RWPE2 (cell line): Measurements from ENCODE around the gene OSM.

ENCODE experiments used
- ATAC-seq: fragments of 200-7000 bp; cut with Tn5 transposase; 3 replicates; pipeline ENCODE4 v1.9.1; 2021; ENCODE audit warnings: low read depth
- DNase-seq: peaks from one replicate; pipeline ENCODE4 v3.0.0-alpha.2; 2020; ENCODE audit warnings: low spot score
- H3K27ac ChIP-seq: fragments of 450-650 bp; 2 replicates; pipeline ENCODE4 v1.5.1; 2017; ENCODE audit warnings: mild to moderate bottlenecking; ENCODE audit not compliant: poor library complexity, severe bottlenecking
- H3K27me3 ChIP-seq: fragments of 250-450 bp; sonication (Bioruptor Pico); 2 replicates; pipeline ENCODE4 v1.5.1; 2021; ENCODE audit warnings: mild to moderate bottlenecking, moderate library complexity; ENCODE audit not compliant: insufficient read depth, poor library complexity, severe bottlenecking
- H3K36me3 ChIP-seq: fragments of 250-450 bp; sonication (Bioruptor Pico); 2 replicates; pipeline ENCODE4 v1.5.1; 2020; ENCODE audit warnings: low read depth, mild to moderate bottlenecking, moderate library complexity
- H3K4me1 ChIP-seq: fragments of 250-450 bp; sonication (Bioruptor Pico); 2 replicates; pipeline ENCODE4 v1.5.1; 2021; ENCODE audit warnings: mild to moderate bottlenecking, moderate library complexity; ENCODE audit not compliant: insufficient read depth, poor library complexity, severe bottlenecking
- H3K4me3 ChIP-seq: fragments of 250-450 bp; sonication (Bioruptor Pico); 2 replicates; pipeline ENCODE4 v1.5.1; 2021; ENCODE audit warnings: mild to moderate bottlenecking, moderate library complexity; ENCODE audit not compliant: severe bottlenecking
- H3K9me3 ChIP-seq: fragments of 250-450 bp; sonication (Bioruptor Pico); 2 replicates; pipeline ENCODE4 v1.5.1; 2021; ENCODE audit warnings: mild to moderate bottlenecking, moderate library complexity; ENCODE audit not compliant: severe bottlenecking
- TF ChIP-seq, protein P1 (sequence below): fragments of 450-650 bp; IDR thresholded peaks from one replicate; pipeline ENCODE4 v1.5.1; 2017; ENCODE audit warnings: mild to moderate bottlenecking, moderate library complexity; ENCODE audit not compliant: poor library complexity, severe bottlenecking

The OSM gene

GRCh38 chr22:30285846-30286200 lies 19.2 kb upstream of the OSM start:
- H3K27me3 ChIP-seq, result no peaks in the 10 kb centered on the region
- H3K4me1 ChIP-seq, result peaks cover 13% of the 10 kb centered on the region
- no peaks in the 10 kb centered on the region for H3K36me3 ChIP-seq
- H3K4me3 ChIP-seq, result no peak overlapping the region
- TF ChIP-seq, protein P1, sequence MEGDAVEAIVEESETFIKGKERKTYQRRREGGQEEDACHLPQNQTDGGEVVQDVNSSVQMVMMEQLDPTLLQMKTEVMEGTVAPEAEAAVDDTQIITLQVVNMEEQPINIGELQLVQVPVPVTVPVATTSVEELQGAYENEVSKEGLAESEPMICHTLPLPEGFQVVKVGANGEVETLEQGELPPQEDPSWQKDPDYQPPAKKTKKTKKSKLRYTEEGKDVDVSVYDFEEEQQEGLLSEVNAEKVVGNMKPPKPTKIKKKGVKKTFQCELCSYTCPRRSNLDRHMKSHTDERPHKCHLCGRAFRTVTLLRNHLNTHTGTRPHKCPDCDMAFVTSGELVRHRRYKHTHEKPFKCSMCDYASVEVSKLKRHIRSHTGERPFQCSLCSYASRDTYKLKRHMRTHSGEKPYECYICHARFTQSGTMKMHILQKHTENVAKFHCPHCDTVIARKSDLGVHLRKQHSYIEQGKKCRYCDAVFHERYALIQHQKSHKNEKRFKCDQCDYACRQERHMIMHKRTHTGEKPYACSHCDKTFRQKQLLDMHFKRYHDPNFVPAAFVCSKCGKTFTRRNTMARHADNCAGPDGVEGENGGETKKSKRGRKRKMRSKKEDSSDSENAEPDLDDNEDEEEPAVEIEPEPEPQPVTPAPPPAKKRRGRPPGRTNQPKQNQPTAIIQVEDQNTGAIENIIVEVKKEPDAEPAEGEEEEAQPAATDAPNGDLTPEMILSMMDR, result no peak
- H3K27ac ChIP-seq, result no peak overlapping the region
- DNase-seq, result peak; percentile 41
- no peaks in the 10 kb centered on the region for H3K9me3 ChIP-seq
- no peak for ATAC-seq

DNA sequence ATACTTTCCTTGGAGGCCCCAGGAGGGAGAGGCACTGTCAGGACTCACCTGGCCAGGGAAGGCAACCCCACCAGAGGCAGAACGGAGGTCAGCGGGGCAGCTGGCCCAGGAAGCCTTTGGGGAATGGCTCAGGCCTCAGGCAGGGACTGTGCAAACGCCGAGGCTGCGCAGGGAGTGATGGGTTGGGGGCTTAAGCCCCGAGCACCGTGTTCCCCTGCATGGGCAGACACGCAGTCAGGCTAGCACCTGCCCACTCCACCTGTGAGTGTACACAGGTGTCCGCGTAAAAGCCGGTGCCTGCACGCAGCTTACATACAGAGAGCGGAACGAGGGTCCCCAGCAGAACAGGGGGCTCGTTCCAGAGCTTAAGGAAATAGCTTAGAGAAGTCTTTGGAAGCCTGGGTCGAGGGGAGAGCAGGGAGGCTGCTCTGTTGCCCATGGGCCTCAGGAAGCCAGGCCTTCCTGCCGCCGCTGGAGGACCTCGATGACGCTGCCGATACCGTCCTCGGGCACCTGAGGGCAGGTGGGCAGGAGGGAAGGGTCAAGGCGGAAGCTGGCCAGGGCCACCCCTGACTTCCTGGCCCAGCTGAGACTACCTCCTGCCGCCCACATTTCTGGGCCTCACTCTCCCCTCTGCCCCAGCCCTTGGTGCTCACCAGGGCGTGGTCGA lies 18.7 kb upstream of the OSM start:
- no peak overlapping the region for H3K4me3 ChIP-seq
- no peaks in the 10 kb centered on the region for H3K36me3 ChIP-seq
- H3K27me3 ChIP-seq, result no peaks in the 10 kb centered on the region
- H3K9me3 ChIP-seq, result no peaks in the 10 kb centered on the region
- no peak overlapping the region for H3K27ac ChIP-seq
- TF ChIP-seq, protein P1, result no peak
- ATAC-seq (no peak), DNase-seq (peak; percentile 45)
- peaks cover 8% of the 10 kb centered on the region for H3K4me1 ChIP-seq

DNA sequence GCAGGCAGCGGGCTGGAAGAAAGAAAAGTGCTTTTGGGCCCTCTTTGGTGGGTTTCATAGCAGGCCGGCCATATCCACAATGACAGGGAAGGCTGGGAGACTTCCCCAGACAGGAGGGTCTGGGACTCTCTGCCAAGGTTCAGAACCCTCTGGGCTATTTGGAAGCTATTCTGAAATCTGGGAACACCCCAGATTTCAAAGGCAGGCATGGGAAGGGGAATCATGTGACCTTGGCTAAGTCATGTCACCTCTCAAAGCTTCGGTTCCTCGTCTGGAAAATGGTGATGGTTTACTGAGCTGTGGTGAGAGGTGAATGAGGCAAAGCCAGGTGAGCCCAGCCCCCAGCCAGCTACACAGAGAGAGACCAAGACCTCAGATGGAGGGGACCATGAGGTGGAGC lies 18.0 kb upstream of the OSM start:
- ATAC-seq (no peak), DNase-seq (peak; percentile 28)
- Histone ChIP-seq H3K4me1 (peaks cover 4% of the 10 kb centered on the region), H3K9me3 (no peaks in the 10 kb centered on the region), H3K27me3 (no peaks in the 10 kb centered on the region), H3K27ac (no peak overlapping the region), H3K4me3 (no peak overlapping the region), H3K36me3 (no peaks in the 10 kb centered on the region)
- TF ChIP-seq, protein P1, result no peak

- ATAC-seq, result no peak
- Histone ChIP-seq H3K4me1 (peaks cover 4% of the 10 kb centered on the region), H3K36me3 (no peaks in the 10 kb centered on the region), H3K27me3 (no peaks in the 10 kb centered on the region), H3K27ac (no peak overlapping the region), H3K4me3 (no peak overlapping the region), H3K9me3 (no peaks in the 10 kb centered on the region)
- TF ChIP-seq, protein P1, result no peak
- DNase-seq, result no peak
These were observed 17.5 kb upstream of the OSM start for GRCh38 chr22:30284172-30284571.

DNA sequence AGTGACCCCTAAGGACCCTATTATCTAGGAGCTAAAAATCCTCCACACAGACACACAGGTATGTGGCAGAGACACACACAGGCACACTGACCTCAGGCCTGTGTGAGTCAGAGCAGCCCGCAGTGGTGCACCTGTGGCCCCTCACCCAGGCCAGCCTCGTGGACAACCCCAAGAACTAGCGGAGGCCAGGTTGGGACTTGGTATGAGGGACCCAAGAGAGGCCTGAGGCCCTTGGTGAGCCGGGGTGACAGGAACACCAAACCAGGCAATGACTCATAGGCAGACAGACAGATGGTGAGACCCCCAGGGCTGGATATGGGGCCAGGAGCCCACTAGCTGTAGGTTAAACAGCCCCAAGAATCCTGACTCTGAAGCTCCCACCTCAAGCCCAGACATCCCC lies 16.7 kb upstream of the OSM start:
- Histone ChIP-seq H3K4me3 (no peak overlapping the region), H3K9me3 (no peaks in the 10 kb centered on the region), H3K36me3 (no peaks in the 10 kb centered on the region), H3K4me1 (peaks cover 3% of the 10 kb centered on the region), H3K27ac (no peak overlapping the region), H3K27me3 (no peaks in the 10 kb centered on the region)
- TF ChIP-seq, protein P1, result no peak
- no peak for DNase-seq
- ATAC-seq, result no peak
